SK-N-MC (cell line): ENCODE results near the gene BRD3OS.

ENCODE experiments used
- DNase-seq: peaks from one replicate; pipeline ENCODE4 v3.0.0-alpha.2; 2011; ENCODE audit warnings: low read depth, low spot score
- H3K27ac ChIP-seq: fragments of 200-600 bp; sonication (generic); 2 replicates; pipeline ENCODE4 v1.5.1; 2016; ENCODE audit warnings: mixed run types
- H3K36me3 ChIP-seq: fragments of 200-600 bp; sonication (generic); 2 replicates; pipeline ENCODE4 v1.6.1; 2017; ENCODE audit warnings: antibody characterized with exemption, low read length, mixed read lengths; ENCODE audit not compliant: insufficient read depth
- H3K4me3 ChIP-seq: fragments of 200-600 bp; sonication (generic); 2 replicates; pipeline ENCODE4 v1.5.1; 2016
- H3K9ac ChIP-seq: fragments of 200-600 bp; sonication (generic); 2 replicates; pipeline ENCODE4 v1.8.0; 2017; ENCODE audit warnings: mixed run types, mixed read lengths; ENCODE audit not compliant: insufficient read length
- H3K9me3 ChIP-seq: fragments of 200-600 bp; sonication (generic); 2 replicates; pipeline ENCODE4 v1.6.1; 2017; ENCODE audit warnings: low read depth, mild to moderate bottlenecking, antibody characterized with exemption, low read length, moderate library complexity, mixed read lengths
- EZH2 ChIP-seq: fragments of 200-600 bp; sonication (generic); IDR thresholded peaks from one replicate; pipeline ENCODE4 v1.6.1; 2017; ENCODE audit warnings: antibody characterized with exemption
- FOXP2 ChIP-seq: optimal IDR thresholded peaks from 2 replicates; pipeline ENCODE3; 2011; ENCODE audit warnings: mild to moderate bottlenecking, moderate library complexity; ENCODE audit not compliant: insufficient read depth; ENCODE audit errors: extremely low read length, control extremely low read depth
- POLR2AphosphoS5 ChIP-seq: IDR thresholded peaks from 2 replicates; pipeline ENCODE4 v1.6.1; 2012; ENCODE audit warnings: mild to moderate bottlenecking, low read depth, low read length, borderline replicate concordance

The BRD3OS gene

DNA sequence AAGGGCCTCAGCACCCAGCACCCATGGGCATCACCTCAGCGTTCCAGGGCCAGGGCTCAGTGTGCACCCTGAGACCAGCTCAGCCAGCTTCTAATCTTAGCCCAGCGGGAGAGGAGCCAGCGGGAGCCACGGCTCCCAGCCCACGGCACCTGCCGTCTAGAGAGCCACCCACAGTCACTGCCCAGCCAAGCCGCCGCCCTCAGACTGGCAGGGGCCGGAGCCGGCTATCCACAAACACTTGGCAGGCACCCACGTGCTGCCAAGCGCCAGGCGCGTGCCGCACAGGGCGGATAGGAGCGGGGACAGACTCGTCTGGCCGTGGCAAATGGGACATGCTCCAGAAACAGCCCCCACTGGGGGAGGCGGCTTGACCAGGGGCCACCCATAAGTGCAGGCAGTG is 24.0 kb downstream of the BRD3OS start:
- Histone ChIP-seq H3K27ac (no peak overlapping the region), H3K9me3 (no peaks in the 10 kb centered on the region), H3K4me3 (no peak overlapping the region), H3K9ac (no peak overlapping the region), H3K36me3 (peaks cover 48% of the 10 kb centered on the region; the same call in 1 of the 2 replicates)
- DNase-seq, result no peak
- TF ChIP-seq EZH2 (no peak), POLR2AphosphoS5 (no peak), FOXP2 (no peak)

DNA sequence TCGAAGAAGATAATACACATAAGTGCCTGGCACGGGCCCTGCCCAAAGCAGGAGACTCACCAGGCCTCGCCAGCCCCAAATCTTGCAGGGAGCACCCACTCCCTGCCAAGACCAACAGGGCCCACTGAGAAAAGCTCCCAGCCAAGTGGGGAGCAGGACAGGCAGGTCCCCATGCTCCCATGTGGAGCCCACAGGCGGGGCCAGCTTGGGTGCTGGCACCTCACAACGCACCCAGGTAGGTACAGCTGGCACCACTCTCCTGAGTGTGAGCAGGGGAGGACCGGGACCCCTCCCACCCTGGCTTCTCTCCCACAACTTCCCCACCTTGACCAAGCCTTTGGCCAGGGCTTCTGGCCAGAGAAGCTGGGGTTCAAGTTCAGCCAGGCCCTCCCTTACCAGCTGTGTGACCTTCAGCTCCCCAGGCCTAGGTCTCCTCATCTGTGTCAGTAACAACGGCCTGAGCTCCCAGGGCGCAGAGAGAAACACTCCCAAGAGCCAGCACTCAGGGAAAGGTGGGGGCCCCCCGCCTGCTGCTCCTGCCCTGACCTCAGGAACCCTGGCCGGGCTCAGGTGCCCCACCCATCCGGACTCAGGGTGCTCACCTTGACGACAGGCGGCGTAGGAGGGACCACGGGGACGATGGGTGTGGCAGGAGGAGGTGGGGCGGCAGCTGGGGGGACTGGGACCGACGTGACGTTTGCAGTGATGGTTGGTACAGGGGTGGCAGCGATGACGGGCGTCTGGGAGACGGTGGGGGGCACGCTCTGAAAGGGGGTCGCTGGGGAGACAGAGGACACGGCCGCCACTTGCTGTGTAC is 24.7 kb downstream of the BRD3OS start:
- H3K9ac ChIP-seq, result no peak overlapping the region
- peaks cover 44% of the 10 kb centered on the region; the same call in 1 of the 2 replicates for H3K36me3 ChIP-seq
- H3K27ac ChIP-seq, result no peak overlapping the region
- no peak overlapping the region for H3K4me3 ChIP-seq
- DNase-seq, result no peak
- H3K9me3 ChIP-seq, result no peaks in the 10 kb centered on the region
- no peak for TF ChIP-seq POLR2AphosphoS5
- no peak for TF ChIP-seq EZH2
- TF ChIP-seq FOXP2, result no peak

DNA sequence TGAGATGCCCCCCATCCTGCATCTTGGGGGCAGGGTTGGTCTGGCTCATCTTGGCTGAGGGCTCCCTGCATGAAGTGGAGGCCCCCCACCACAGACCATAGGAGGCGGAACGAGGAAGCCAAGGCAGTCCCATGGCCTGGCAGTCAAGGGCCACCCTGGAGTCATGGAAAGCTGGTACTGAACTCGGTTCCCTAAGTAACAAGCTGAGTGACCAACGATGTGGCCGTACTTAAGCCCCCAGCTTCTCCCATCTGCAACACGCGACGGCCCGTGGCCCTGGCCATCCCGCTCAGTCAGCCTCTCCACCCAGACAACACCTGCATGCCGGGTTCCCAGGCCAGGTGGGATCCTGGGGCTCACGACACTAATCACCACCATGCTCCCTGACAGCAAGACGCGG is 25.4 kb downstream of the BRD3OS start:
- no peak overlapping the region for H3K27ac ChIP-seq
- H3K36me3 ChIP-seq, result peaks cover 40% of the 10 kb centered on the region; the same call in 1 of the 2 replicates
- H3K9ac ChIP-seq, result no peak overlapping the region
- DNase-seq, result no peak
- TF ChIP-seq FOXP2 (no peak), POLR2AphosphoS5 (no peak), EZH2 (no peak)
- no peak overlapping the region for H3K4me3 ChIP-seq
- H3K9me3 ChIP-seq, result no peaks in the 10 kb centered on the region

DNA sequence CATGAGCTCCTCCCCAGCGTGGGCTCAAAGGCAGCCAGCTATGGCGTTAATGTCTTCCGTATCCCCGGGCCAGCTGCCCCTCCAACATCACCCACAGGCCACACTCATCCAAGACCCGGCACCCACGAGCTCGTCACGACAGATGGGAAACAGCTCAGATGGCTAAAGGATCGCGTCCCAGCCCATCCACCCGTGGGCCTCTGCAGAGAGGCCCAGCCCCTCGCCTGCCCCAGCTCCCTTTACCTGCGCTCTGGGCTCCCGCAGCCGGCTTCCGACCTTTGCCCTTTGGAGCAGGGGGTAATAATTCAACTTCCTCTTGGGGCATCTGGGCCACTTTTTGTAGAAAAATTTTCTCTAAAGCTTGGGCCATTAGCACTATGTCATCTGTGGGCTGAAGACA is 26.0 kb downstream of the BRD3OS start:
- TF ChIP-seq POLR2AphosphoS5 (no peak), EZH2 (no peak), FOXP2 (no peak)
- H3K27ac ChIP-seq, result no peak overlapping the region
- no peak overlapping the region for H3K4me3 ChIP-seq
- DNase-seq, result no peak
- H3K9me3 ChIP-seq, result no peaks in the 10 kb centered on the region
- peaks cover 36% of the 10 kb centered on the region; the same call in 1 of the 2 replicates for H3K36me3 ChIP-seq
- H3K9ac ChIP-seq, result no peak overlapping the region

DNA sequence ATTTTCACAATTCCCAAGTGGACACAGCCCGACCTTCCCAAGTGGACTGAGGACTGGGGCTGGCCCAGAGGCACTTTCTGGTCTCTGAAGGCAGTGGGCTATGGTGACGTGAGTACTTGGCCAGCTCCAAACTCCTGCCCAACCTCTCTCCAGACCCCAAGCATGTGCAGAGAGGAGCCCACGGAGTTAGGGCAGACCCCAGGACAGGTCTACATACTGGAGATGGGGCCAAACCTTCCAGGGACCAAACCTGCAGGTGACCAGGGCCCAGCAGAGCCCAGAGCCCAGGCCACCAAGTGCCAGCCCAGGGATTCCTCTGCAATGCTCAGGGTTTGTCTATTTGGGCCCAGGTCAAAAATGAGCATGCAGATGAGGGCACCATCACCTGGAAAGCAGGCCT is 27.2 kb downstream of the BRD3OS start:
- Histone ChIP-seq H3K9ac (no peak overlapping the region), H3K9me3 (no peaks in the 10 kb centered on the region), H3K36me3 (peaks cover 32% of the 10 kb centered on the region; the same call in 1 of the 2 replicates), H3K27ac (no peak overlapping the region), H3K4me3 (no peak overlapping the region)
- DNase-seq, result no peak
- TF ChIP-seq EZH2 (no peak), FOXP2 (no peak), POLR2AphosphoS5 (no peak)

DNA sequence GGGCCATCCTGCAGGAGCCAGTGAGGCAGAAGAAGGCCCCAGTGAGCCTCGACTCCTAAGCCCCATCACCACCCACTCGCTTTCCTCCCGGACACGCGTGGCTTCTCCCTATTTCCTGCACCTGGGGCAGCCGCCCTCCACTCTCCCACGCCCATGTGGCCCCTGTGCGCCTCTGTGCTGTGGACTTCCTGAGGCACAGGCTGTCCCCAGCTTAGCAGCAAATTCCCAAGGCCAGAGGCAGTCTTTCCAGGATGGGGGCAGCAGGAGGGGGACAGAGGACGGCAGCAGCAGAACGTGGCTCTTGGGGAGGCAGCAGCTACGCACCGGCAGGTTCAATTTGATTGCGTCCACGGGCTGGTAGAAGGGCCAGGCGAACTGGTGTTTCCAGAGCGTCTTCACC is 27.7 kb downstream of the BRD3OS start:
- Histone ChIP-seq H3K36me3 (peaks cover 28% of the 10 kb centered on the region; the same call in 1 of the 2 replicates), H3K9me3 (no peaks in the 10 kb centered on the region), H3K9ac (no peak overlapping the region), H3K27ac (no peak overlapping the region), H3K4me3 (no peak overlapping the region)
- DNase-seq, result no peak
- TF ChIP-seq EZH2 (no peak), FOXP2 (no peak), POLR2AphosphoS5 (no peak)

DNA sequence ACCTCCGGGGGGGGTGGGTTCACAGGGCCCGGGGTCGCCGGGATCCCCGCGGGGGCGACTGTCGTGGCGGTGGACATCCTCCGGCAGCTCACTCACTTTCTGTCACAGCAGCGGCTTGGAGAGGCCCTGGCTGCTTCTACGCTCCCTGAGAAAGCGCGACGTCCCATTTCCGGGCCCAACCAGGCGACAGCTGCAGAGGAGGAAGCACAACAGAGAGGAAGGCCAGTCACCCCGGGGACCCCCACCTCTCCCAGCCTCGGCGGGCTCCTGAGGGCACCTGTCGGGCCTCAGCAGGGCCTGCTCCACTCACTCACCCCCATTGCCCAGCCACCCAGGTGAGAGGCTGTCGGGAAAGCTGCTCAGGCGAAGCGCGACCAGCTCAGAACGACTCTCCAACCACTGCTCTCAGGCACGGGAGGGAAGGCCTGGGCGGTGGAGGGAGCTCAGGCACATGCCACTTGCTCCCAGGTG is 28.2 kb downstream of the BRD3OS start:
- DNase-seq, result no peak
- H3K9ac ChIP-seq, result no peak overlapping the region
- TF ChIP-seq EZH2, result no peak
- no peak for TF ChIP-seq FOXP2
- no peak for TF ChIP-seq POLR2AphosphoS5
- no peaks in the 10 kb centered on the region for H3K9me3 ChIP-seq
- no peak overlapping the region for H3K4me3 ChIP-seq
- no peak overlapping the region for H3K27ac ChIP-seq
- H3K36me3 ChIP-seq, result peaks cover 27% of the 10 kb centered on the region; the same call in 1 of the 2 replicates

DNA sequence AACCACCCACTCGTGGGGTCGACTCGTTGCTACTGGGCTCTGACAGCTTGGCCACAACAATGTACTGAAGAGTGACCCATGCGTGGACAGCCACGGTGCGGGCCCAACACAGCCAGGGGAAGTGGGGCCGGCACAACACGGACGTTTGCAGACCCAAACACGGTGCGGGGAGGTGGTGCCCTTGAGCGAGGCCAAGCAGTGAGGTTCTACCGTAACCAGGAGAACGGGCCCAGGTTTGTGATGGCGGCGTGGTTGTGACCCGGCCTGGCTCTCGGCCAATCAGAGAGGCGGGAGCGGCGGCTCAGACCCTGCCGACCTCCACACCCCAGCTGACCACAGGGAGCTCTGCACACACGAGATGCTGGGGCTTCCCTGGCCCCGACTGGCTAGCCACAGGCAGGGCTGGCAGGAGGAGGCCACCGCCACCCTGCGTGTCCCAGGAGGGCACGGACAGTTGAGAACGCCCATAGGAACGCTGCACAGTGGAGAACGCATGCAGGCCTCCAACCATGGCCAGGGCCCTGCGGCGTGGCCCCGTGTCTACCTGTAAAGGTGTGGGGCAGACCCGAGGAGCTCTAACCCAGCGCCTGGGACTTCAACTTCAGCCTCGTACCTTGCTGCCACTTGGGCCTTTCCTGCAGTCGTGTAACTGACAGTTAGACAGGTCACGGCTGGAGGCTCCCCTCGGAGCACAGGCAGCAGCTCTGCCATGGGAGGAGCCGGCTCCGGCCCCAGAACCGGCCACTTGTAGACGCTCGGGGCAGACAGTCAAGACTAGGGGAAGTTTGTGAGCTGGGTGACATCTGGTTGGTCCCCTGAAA is 28.9 kb downstream of the BRD3OS start:
- TF ChIP-seq EZH2 (no peak), POLR2AphosphoS5 (no peak), FOXP2 (no peak)
- no peak overlapping the region for H3K4me3 ChIP-seq
- no peak overlapping the region for H3K9ac ChIP-seq
- H3K27ac ChIP-seq, result no peak overlapping the region
- peaks cover 27% of the 10 kb centered on the region; the same call in 1 of the 2 replicates for H3K36me3 ChIP-seq
- no peak for DNase-seq
- H3K9me3 ChIP-seq, result no peaks in the 10 kb centered on the region
